Skeletal muscle satellite cell (primary cell): ENCODE results near the gene GNAO1. TPM values are rescaled to one million over a fixed set of nuclear protein-coding genes. Genes with fewer than 3 reads are reported as not detected.

ENCODE experiments used
- small RNA-seq: library from RNA; depleted of rRNA; stranded (forward); fragments of <200 nt; gene quantifications from one replicate; pipeline ENCODE3, GENCODE V24; 2012

Gene GNAO1

Small RNAs within 50 kb of the gene (small RNA-seq; reads per million reads assigned to genes)
- not detected for gene MIR3935
